NCI-H345 (cell line): ENCODE measurements around the gene GPC1.

Source experiments
- DNase-seq: peaks from one replicate; lab custom pipeline; 2025; lab: John Stamatoyannopoulos, UW

The GPC1 gene

GRCh38 chr2:240513549-240514287 is 78.3 kb downstream of the GPC1 start:
- DNase-seq, result no peak

- DNase-seq, result peak; percentile 27
These were observed 79.2 kb downstream of the GPC1 start for GRCh38 chr2:240514631-240515030.

GRCh38 chr2:240517342-240517741 is 81.9 kb downstream of the GPC1 start:
- DNase-seq, result no peak
